ENCODE data around the gene ERFL.

DNA sequence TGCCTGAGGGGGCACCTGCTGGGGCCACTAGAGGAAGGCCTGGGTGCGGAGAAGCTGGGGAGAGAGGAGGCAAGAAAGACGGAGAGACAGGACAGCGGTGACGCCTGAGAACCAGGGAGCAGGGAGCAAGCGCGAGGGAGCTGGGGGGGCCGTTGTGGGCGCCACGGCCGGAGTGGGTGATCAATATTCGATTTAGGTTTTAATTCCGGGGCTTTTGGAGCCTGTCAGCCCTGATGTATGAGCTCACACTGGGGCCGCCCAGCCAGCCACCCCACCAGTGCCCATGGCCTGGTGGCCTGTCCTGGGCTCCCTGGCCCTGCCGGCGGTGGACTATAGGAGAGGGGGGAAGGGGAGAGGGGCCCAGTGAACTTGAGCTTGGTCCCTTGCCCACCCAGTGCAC lies 8.7 kb upstream of the ERFL start:
- no peak for TF ChIP-seq POLR2A (IDR thresholded peaks at IDR 0.05; ENCODE audit: borderline replicate concordance, extremely low read depth, insufficient read depth, insufficient read length)
- TF ChIP-seq, protein P1, sequence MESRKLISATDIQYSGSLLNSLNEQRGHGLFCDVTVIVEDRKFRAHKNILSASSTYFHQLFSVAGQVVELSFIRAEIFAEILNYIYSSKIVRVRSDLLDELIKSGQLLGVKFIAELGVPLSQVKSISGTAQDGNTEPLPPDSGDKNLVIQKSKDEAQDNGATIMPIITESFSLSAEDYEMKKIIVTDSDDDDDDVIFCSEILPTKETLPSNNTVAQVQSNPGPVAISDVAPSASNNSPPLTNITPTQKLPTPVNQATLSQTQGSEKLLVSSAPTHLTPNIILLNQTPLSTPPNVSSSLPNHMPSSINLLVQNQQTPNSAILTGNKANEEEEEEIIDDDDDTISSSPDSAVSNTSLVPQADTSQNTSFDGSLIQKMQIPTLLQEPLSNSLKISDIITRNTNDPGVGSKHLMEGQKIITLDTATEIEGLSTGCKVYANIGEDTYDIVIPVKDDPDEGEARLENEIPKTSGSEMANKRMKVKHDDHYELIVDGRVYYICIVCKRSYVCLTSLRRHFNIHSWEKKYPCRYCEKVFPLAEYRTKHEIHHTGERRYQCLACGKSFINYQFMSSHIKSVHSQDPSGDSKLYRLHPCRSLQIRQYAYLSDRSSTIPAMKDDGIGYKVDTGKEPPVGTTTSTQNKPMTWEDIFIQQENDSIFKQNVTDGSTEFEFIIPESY (IDR thresholded peaks at IDR 0.05; ENCODE audit: extremely low read depth, insufficient replicate concordance, low read length) = no peak
- TF ChIP-seq RAD21 (IDR thresholded peaks at IDR 0.05; ENCODE audit: low read depth) = no peak
- TF ChIP-seq EZH2 (IDR thresholded peaks at IDR 0.05) = no peak
- TF ChIP-seq, protein P2, sequence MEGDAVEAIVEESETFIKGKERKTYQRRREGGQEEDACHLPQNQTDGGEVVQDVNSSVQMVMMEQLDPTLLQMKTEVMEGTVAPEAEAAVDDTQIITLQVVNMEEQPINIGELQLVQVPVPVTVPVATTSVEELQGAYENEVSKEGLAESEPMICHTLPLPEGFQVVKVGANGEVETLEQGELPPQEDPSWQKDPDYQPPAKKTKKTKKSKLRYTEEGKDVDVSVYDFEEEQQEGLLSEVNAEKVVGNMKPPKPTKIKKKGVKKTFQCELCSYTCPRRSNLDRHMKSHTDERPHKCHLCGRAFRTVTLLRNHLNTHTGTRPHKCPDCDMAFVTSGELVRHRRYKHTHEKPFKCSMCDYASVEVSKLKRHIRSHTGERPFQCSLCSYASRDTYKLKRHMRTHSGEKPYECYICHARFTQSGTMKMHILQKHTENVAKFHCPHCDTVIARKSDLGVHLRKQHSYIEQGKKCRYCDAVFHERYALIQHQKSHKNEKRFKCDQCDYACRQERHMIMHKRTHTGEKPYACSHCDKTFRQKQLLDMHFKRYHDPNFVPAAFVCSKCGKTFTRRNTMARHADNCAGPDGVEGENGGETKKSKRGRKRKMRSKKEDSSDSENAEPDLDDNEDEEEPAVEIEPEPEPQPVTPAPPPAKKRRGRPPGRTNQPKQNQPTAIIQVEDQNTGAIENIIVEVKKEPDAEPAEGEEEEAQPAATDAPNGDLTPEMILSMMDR (IDR thresholded peaks at IDR 0.05 in 2 of 3, conservative IDR thresholded peaks at IDR 0.05 in 1 of 3; ENCODE audit: borderline replicate concordance in 1 of 3, insufficient read depth in 1 of 3, low read depth in 2 of 3, low read length in 2 of 3) = no peak
- no peak for TF ChIP-seq SIN3A (IDR thresholded peaks at IDR 0.05; ENCODE audit: low read depth)
- no peak for TF ChIP-seq POLR2AphosphoS5 (IDR thresholded peaks at IDR 0.05; ENCODE audit: low read depth, low read length)

Data from HCT116 (cell line).